Chondrocyte (in vitro differentiated cells): ENCODE results near the gene HEXD. TPM values are rescaled to one million over a fixed set of nuclear protein-coding genes. Genes with fewer than 3 reads are reported as not detected.

ENCODE experiments used
- DNase-seq: peaks from one replicate; pipeline ENCODE4 v3.0.0; 2021; ENCODE audit warnings: mixed read lengths, low spot score
- H3K27ac Mint-ChIP-seq: one replicate; pipeline ENCODE4 v1.8.0; 2021; ENCODE audit warnings: mild to moderate bottlenecking, moderate library complexity, mixed read lengths; ENCODE audit not compliant: unreplicated experiment
- H3K27me3 Mint-ChIP-seq: 2 replicates; pipeline ENCODE4 v1.8.0; 2021; ENCODE audit warnings: low read depth, mixed read lengths
- H3K36me3 Mint-ChIP-seq: 2 replicates; pipeline ENCODE4 v1.8.0; 2021; ENCODE audit warnings: low read depth, mixed read lengths
- H3K4me1 Mint-ChIP-seq: 2 replicates; pipeline ENCODE4 v1.8.0; 2021; ENCODE audit warnings: low read depth, mild to moderate bottlenecking, mixed read lengths
- H3K4me3 Mint-ChIP-seq: one replicate; pipeline ENCODE4 v1.8.0; 2021; ENCODE audit warnings: mild to moderate bottlenecking, moderate library complexity, mixed read lengths; ENCODE audit not compliant: unreplicated experiment
- H3K9me3 Mint-ChIP-seq: 2 replicates; pipeline ENCODE4 v1.8.0; 2021; ENCODE audit warnings: low read depth, mixed read lengths
- CTCF ChIP-seq: fragments of 200-600 bp; sonication (generic); IDR thresholded peaks from 2 replicates; pipeline ENCODE4 v1.5.0; 2021; ENCODE audit warnings: antibody characterized with exemption, mild to moderate bottlenecking, moderate library complexity
- total RNA-seq: library from RNA; stranded (reverse); gene quantifications from 3 replicates; pipeline ENCODE4 v1.2.1, GENCODE V29; 2021

The HEXD gene
- total RNA-seq, 1 donor from 2014 or later = 10.8 TPM

GRCh38 chr17:82461827-82462524 lies 43.8 kb downstream of the HEXD start:
- DNase-seq = no peak
- H3K9me3 Mint-ChIP-seq = no peaks in the 10 kb centered on the region
- H3K4me3 Mint-ChIP-seq = no peak overlapping the region
- H3K27ac Mint-ChIP-seq = peak overlapping the region; percentile 29
- no peaks in the 10 kb centered on the region for H3K27me3 Mint-ChIP-seq
- TF ChIP-seq CTCF = no peak
- H3K4me1 Mint-ChIP-seq = peaks cover 17% of the 10 kb centered on the region
- H3K36me3 Mint-ChIP-seq = peaks cover 28% of the 10 kb centered on the region

GRCh38 chr17:82463391-82463790 lies 45.2 kb downstream of the HEXD start:
- DNase-seq = no peak
- TF ChIP-seq CTCF = no peak
- Mint-ChIP-seq H3K4me3 (no peak overlapping the region), H3K9me3 (no peaks in the 10 kb centered on the region), H3K4me1 (peaks cover 7% of the 10 kb centered on the region), H3K27ac (no peak overlapping the region), H3K27me3 (no peaks in the 10 kb centered on the region), H3K36me3 (peaks cover 29% of the 10 kb centered on the region)

- no peaks in the 10 kb centered on the region for H3K9me3 Mint-ChIP-seq
- no peak for DNase-seq
- H3K27ac Mint-ChIP-seq = no peak overlapping the region
- peaks cover 5% of the 10 kb centered on the region for H3K4me1 Mint-ChIP-seq
- H3K27me3 Mint-ChIP-seq = no peaks in the 10 kb centered on the region
- H3K36me3 Mint-ChIP-seq = peaks cover 36% of the 10 kb centered on the region
- TF ChIP-seq CTCF = no peak
- no peak overlapping the region for H3K4me3 Mint-ChIP-seq
Observed at GRCh38 chr17:82463925-82464566, 45.9 kb downstream of the HEXD start.

GRCh38 chr17:82464567-82464929 lies 46.4 kb downstream of the HEXD start:
- H3K27ac Mint-ChIP-seq = no peak overlapping the region
- H3K9me3 Mint-ChIP-seq = no peaks in the 10 kb centered on the region
- DNase-seq = no peak
- peaks cover 39% of the 10 kb centered on the region for H3K36me3 Mint-ChIP-seq
- H3K27me3 Mint-ChIP-seq = no peaks in the 10 kb centered on the region
- no peak overlapping the region for H3K4me3 Mint-ChIP-seq
- H3K4me1 Mint-ChIP-seq = peaks cover under 1% of the 10 kb centered on the region
- TF ChIP-seq CTCF = no peak

- no peak for DNase-seq
- Mint-ChIP-seq H3K27ac (no peak overlapping the region), H3K36me3 (peaks cover 40% of the 10 kb centered on the region), H3K27me3 (no peaks in the 10 kb centered on the region), H3K9me3 (no peaks in the 10 kb centered on the region), H3K4me3 (no peak overlapping the region), H3K4me1 (no peaks in the 10 kb centered on the region)
- TF ChIP-seq CTCF = no peak
Observed at GRCh38 chr17:82465023-82465603, 47.0 kb downstream of the HEXD start.
